Kidney tubule cell (primary cell): ENCODE data around the gene FPR3.
A peak's percentile ranks its signal among the peaks of the same experiment; 100 is the strongest.
"Not testable (repeated sequence)": the region's sequence is repeated elsewhere in the genome, so short reads cannot be mapped to it uniquely, and the experiment has no call there.

ENCODE experiments used
- DNase-seq: peaks from one replicate; pipeline ENCODE4 v3.0.0-alpha.2; 2018; ENCODE audit warnings: low spot score

FPR3 gene

GRCh38 chr19:51784109-51784785 lies 10.7 kb upstream of the FPR3 start:
- no peak for DNase-seq

GRCh38 chr19:51784922-51785690 lies 9.9 kb upstream of the FPR3 start:
- DNase-seq: peak; percentile 70

- no peak for DNase-seq
Observed at GRCh38 chr19:51786646-51787494, 8.1 kb upstream of the FPR3 start.

GRCh38 chr19:51788029-51788428 lies 6.9 kb upstream of the FPR3 start:
- no peak for DNase-seq

- no peak for DNase-seq
Observed at GRCh38 chr19:51789061-51789795, 5.7 kb upstream of the FPR3 start.

GRCh38 chr19:51792932-51793331 lies 2.0 kb upstream of the FPR3 start:
- DNase-seq: no peak

GRCh38 chr19:51793994-51794393 lies 963 bp upstream of the FPR3 start:
- DNase-seq: no peak

GRCh38 chr19:51796195-51796679 lies 1.3 kb downstream of the FPR3 start:
- DNase-seq: no peak

GRCh38 chr19:51797480-51797879 lies 2.5 kb downstream of the FPR3 start:
- no peak for DNase-seq

- DNase-seq: no peak
Observed at GRCh38 chr19:51798062-51798461, 3.1 kb downstream of the FPR3 start.

GRCh38 chr19:51799034-51799773 lies 4.2 kb downstream of the FPR3 start:
- peak; percentile 83 for DNase-seq

GRCh38 chr19:51799774-51800472 lies 5.0 kb downstream of the FPR3 start:
- DNase-seq: no peak

GRCh38 chr19:51800473-51801244 lies 5.7 kb downstream of the FPR3 start:
- DNase-seq: no peak

- DNase-seq: no peak
Observed at GRCh38 chr19:51802775-51803174, 7.8 kb downstream of the FPR3 start.

GRCh38 chr19:51803519-51803918 lies 8.6 kb downstream of the FPR3 start:
- no peak for DNase-seq

GRCh38 chr19:51803967-51804366 lies 9.0 kb downstream of the FPR3 start:
- DNase-seq: peak; percentile 1

GRCh38 chr19:51804789-51805188 lies 9.8 kb downstream of the FPR3 start:
- DNase-seq: peak; percentile 3

- DNase-seq: not testable (repeated sequence)
Observed at GRCh38 chr19:51805396-51805795, 10.4 kb downstream of the FPR3 start.

GRCh38 chr19:51806571-51806970 lies 11.6 kb downstream of the FPR3 start:
- DNase-seq: not testable (repeated sequence)
